GM06990 (cell line): ENCODE results near the gene SLC4A5.

ENCODE experiments used
- DNase-seq: peaks from one replicate; pipeline ENCODE4 v3.0.0-alpha.2; 2011; ENCODE audit not compliant: insufficient read length; ENCODE audit errors: extremely low read depth
- H3K27me3 ChIP-seq: replicated peaks from 2 replicates; pipeline ENCODE4 v1.6.0; 2011; ENCODE audit warnings: low read length; ENCODE audit not compliant: control insufficient read depth, insufficient read depth
- H3K36me3 ChIP-seq: 2 replicates; pipeline ENCODE4 v1.5.1; 2011; ENCODE audit warnings: low read length; ENCODE audit not compliant: control insufficient read depth, insufficient read depth
- H3K4me3 ChIP-seq: replicated peaks from 2 replicates; pipeline ENCODE4 v1.5.1; 2011; ENCODE audit warnings: low read depth, mild to moderate bottlenecking, control low read depth, low read length
- TF ChIP-seq, protein P1 (sequence below): IDR thresholded peaks from 2 replicates; pipeline ENCODE4 v1.5.1; 2011; ENCODE audit warnings: low read length, control low read depth, mild to moderate bottlenecking, inconsistent platforms; ENCODE audit not compliant: insufficient read depth, poor library complexity, severe bottlenecking

The SLC4A5 gene

DNA sequence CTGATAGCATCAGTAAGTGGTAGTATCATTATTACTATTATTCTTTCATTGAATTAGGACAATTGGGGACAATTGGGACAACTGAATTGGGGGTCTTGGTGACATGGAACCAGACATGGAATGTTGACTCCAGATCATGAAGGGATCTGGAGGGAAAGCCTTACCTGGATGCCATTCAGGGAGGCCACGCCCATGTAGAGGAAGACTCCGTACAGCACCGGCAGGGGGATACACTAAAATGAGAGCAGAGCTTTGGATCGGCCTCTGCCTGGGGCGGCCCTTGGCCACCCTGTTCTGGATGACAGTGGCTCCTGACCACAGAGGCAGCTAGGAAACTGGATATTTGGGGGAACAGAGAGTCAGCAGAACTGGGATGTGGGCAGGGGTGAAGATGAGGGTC is 115.6 kb downstream of the SLC4A5 start:
- DNase-seq = no peak
- Histone ChIP-seq H3K36me3 (no peaks in the 10 kb centered on the region), H3K27me3 (no peaks in the 10 kb centered on the region), H3K4me3 (no peak overlapping the region)
- TF ChIP-seq, protein P1, sequence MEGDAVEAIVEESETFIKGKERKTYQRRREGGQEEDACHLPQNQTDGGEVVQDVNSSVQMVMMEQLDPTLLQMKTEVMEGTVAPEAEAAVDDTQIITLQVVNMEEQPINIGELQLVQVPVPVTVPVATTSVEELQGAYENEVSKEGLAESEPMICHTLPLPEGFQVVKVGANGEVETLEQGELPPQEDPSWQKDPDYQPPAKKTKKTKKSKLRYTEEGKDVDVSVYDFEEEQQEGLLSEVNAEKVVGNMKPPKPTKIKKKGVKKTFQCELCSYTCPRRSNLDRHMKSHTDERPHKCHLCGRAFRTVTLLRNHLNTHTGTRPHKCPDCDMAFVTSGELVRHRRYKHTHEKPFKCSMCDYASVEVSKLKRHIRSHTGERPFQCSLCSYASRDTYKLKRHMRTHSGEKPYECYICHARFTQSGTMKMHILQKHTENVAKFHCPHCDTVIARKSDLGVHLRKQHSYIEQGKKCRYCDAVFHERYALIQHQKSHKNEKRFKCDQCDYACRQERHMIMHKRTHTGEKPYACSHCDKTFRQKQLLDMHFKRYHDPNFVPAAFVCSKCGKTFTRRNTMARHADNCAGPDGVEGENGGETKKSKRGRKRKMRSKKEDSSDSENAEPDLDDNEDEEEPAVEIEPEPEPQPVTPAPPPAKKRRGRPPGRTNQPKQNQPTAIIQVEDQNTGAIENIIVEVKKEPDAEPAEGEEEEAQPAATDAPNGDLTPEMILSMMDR = no peak

- Histone ChIP-seq H3K27me3 (no peaks in the 10 kb centered on the region), H3K4me3 (no peak overlapping the region), H3K36me3 (no peaks in the 10 kb centered on the region; the same call in 1 of the 2 replicates)
- no peak for DNase-seq
- TF ChIP-seq, protein P1 = no peak
Measured at GRCh38 chr2:74226648-74227213, 116.5 kb downstream of the SLC4A5 start.

GRCh38 chr2:74225698-74226459 is 117.3 kb downstream of the SLC4A5 start:
- DNase-seq = no peak

DNA sequence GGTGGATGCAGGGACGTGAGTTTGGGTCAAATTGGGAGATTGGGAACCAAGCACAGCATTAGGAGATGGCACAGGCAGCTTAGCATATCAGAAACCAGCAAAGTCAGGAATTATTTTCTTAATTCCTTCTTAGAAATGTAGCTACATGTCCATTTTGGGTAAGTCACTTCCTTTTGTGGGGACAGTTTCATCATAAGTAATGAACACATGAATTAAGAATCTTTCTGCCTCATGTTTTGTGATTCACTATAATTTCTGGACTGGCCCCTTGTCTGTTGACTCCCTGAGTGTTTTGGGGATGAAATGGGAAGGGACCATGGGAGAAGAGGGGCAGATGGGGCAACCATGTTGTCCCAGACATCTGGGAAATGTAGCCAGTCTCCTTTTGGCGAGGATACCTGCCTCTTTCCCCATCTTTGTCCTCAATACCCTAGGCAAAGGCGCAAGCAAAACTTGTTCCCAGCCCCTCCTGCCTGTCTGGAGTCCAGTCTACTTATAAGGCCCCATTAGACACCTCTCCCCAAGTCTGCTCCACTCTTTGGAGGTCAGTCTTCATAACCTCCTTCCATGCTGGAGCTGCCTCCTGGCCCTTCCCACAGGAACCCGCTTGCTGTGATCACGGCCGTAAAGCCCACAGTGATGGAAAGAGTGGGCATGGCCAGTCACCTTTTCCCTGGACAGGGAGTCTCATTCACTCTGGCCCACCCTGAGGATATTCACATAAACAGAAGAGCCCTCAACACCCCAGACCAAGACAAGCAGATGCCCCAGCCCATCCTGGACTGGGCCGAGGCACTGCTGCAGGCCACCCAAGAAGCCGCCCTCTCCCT is 119.1 kb downstream of the SLC4A5 start:
- DNase-seq = no peak
- TF ChIP-seq, protein P1 = no peak
- H3K27me3 ChIP-seq = no peaks in the 10 kb centered on the region
- H3K36me3 ChIP-seq = peaks cover 4% of the 10 kb centered on the region
- H3K4me3 ChIP-seq = no peak overlapping the region

More at GRCh38 chr2:74225698-74226459, 117.3 kb downstream of the SLC4A5 start:
- no peak overlapping the region for H3K4me3 ChIP-seq
- H3K27me3 ChIP-seq = no peaks in the 10 kb centered on the region
- TF ChIP-seq, protein P1 = no peak
- H3K36me3 ChIP-seq = no peaks in the 10 kb centered on the region; the same call in 1 of the 2 replicates

GRCh38 chr2:74222300-74222650 is 120.9 kb downstream of the SLC4A5 start:
- DNase-seq = no peak
- Histone ChIP-seq H3K36me3 (peaks cover 7% of the 10 kb centered on the region), H3K27me3 (no peaks in the 10 kb centered on the region), H3K4me3 (no peak overlapping the region)
- TF ChIP-seq, protein P1 = no peak
